ENCODE data around the gene LIF. TPM values are rescaled to one million over a fixed set of nuclear protein-coding genes. Genes with fewer than 3 reads are reported as not detected.
"Not testable (repeated sequence)": the region's sequence is repeated elsewhere in the genome, so short reads cannot be mapped to it uniquely, and the experiment has no call there.

Gene LIF
- total and polyA plus RNA-seq, 8 donors, result 0.35 to 5.0 (median 2.2) TPM; not detected in 2

DNA sequence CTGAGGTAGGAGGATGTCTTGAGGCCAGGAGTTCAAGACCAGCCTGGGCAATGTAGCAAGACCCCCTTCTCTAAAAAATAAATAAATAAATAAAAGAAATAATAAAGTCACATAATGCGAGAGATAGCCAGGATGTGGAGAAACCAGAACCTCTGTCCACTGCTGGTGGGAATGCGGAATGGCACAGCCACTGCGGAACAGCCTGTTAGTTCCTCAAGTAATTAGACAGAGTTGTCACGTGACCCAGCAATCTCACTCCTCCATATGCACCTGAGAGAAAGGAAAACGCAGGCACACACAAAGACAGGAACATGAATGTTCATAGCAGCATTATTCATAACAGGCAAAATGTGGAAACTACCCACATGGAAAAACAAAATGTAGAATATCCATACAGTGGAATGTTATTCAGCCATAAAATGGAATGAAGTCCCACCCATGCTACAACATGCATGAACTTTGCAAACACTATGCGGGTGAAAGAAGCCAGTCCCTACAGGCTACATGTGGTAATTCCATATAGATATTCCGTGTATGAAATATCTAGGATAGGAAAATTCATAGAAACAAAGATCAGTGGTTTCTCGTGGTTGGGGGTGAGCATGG, 27.4 kb downstream of the LIF start:
- Histone ChIP-seq H3K27me3 (peaks cover 0 to 23% (median 0%) of the 10 kb centered on the region in 3 donors), H3K36me3 (no peaks in the 10 kb centered on the region), H3K27ac (no peak overlapping the region), H3K4me1 (peaks cover 0 to 17% (median 0%) of the 10 kb centered on the region in 4 donors), H3K9me3 (no peaks in the 10 kb centered on the region), H3K4me3 (no peak overlapping the region)
- WGBS, 5 donors, result 80 to 88% (median 84%) methylated on average over 8 of the region's 8 CpGs
- DNase-seq, result peak in 1 of 2 donors; percentile 45
- TF ChIP-seq, protein P1, sequence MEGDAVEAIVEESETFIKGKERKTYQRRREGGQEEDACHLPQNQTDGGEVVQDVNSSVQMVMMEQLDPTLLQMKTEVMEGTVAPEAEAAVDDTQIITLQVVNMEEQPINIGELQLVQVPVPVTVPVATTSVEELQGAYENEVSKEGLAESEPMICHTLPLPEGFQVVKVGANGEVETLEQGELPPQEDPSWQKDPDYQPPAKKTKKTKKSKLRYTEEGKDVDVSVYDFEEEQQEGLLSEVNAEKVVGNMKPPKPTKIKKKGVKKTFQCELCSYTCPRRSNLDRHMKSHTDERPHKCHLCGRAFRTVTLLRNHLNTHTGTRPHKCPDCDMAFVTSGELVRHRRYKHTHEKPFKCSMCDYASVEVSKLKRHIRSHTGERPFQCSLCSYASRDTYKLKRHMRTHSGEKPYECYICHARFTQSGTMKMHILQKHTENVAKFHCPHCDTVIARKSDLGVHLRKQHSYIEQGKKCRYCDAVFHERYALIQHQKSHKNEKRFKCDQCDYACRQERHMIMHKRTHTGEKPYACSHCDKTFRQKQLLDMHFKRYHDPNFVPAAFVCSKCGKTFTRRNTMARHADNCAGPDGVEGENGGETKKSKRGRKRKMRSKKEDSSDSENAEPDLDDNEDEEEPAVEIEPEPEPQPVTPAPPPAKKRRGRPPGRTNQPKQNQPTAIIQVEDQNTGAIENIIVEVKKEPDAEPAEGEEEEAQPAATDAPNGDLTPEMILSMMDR (IDR thresholded peaks at IDR 0.05), result no peak
- TF ChIP-seq POLR2AphosphoS5 (IDR thresholded peaks at IDR 0.05) (no peak), EP300 (IDR thresholded peaks at IDR 0.05) (no peak), POLR2A (IDR thresholded peaks at IDR 0.05) (no peak)
- intact Hi-C loops (cut with DNase I; ENCODE audit: low total_unique reads), result no loop called here

DNA sequence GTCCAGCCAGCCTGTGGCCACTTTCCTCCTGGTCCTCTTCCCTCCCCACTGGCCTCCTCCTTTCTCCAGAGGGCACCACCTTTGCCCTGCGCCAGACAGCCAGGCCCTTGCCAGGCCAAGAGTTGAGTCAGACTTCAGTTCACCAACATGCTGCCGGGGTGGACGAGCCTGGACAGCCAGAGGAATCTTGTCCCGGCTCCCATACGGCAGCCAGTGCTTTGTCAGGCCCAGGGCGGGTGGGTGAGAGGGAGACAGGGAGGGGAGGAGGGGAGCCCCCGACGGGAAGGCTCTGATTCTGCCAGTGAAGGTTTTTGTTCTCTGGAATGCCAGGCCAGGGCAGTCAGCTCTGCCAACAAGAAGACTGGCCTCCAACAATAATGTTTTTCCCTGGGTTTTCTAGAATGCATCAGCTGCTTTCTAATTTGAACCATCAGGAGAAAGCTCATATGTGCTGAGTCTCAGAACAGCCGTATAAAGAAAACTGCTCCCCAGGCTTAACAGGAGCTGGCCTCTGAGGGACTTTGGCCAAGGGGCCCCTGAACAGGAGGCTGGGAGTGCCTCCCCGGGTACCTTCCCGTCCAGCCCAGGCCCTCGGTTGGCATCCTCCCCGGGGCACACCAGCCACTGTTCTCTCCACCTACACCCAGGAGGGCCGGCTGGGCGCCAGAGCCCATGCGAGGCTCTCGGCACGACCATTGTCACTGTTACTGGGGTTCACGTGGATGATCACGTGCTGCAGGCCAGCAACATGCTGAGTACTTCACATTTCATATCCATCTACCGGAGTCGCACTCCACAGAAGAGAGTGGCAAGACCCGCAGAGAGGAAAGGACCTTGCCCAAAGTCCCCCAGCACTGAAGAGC, 28.6 kb downstream of the LIF start:
- 72 to 90% (median 82%) methylated on average over 11 to 23 of the region's 23 CpGs for WGBS, 5 donors
- no peak for TF ChIP-seq EP300 (IDR thresholded peaks at IDR 0.05)
- TF ChIP-seq, protein P1 (IDR thresholded peaks at IDR 0.05), result no peak
- no peak for TF ChIP-seq POLR2A (IDR thresholded peaks at IDR 0.05)
- no peak for TF ChIP-seq POLR2AphosphoS5 (IDR thresholded peaks at IDR 0.05)
- Histone ChIP-seq H3K27me3 (peaks cover 0 to 23% (median 0%) of the 10 kb centered on the region in 3 donors), H3K36me3 (no peaks in the 10 kb centered on the region), H3K4me1 (peaks cover 5 to 28% (median 7%) of the 10 kb centered on the region in 4 donors), H3K27ac (peak overlapping the region in 1 of 5 donors; percentile 26), H3K4me3 (no peak overlapping the region), H3K9me3 (no peaks in the 10 kb centered on the region)
- intact Hi-C loops (cut with DNase I; ENCODE audit: low total_unique reads), result no loop called here
- no peak for DNase-seq

DNA sequence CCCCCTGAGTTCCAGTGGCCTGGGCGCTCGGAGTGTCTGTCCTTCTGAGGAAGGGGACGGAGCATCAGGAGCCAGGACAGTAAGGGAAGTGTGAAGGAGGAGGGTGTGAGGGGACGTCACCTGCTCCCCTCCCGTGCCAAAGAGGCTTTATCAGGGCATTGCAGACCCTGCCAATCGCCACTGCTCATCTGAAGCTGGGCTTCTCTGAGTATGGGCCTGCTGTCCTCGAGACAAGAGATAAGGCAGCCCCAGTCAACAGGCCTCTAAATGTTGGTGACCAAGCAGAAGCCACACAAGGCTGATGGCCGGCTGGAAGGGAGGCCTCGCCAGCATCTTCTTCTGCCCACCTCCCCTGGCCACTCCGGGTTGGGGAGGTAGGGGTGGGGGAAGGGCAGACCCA, 29.8 kb downstream of the LIF start:
- H3K27me3 ChIP-seq, result peaks cover 0 to 13% (median 0%) of the 10 kb centered on the region in 3 donors
- DNase-seq, result no peak
- H3K36me3 ChIP-seq, result no peaks in the 10 kb centered on the region
- 78 to 92% (median 84%) methylated on average over 9 to 10 of the region's 10 CpGs for WGBS, 5 donors
- no peak for TF ChIP-seq POLR2AphosphoS5 (IDR thresholded peaks at IDR 0.05)
- TF ChIP-seq, protein P1 (IDR thresholded peaks at IDR 0.05), result no peak
- TF ChIP-seq POLR2A (IDR thresholded peaks at IDR 0.05), result no peak
- H3K4me1 ChIP-seq, result peaks cover 7 to 37% (median 9%) of the 10 kb centered on the region in 4 donors
- no peaks in the 10 kb centered on the region for H3K9me3 ChIP-seq
- H3K27ac ChIP-seq, result no peak overlapping the region
- intact Hi-C loops (cut with DNase I; ENCODE audit: low total_unique reads), result no loop called here
- H3K4me3 ChIP-seq, result no peak overlapping the region

DNA sequence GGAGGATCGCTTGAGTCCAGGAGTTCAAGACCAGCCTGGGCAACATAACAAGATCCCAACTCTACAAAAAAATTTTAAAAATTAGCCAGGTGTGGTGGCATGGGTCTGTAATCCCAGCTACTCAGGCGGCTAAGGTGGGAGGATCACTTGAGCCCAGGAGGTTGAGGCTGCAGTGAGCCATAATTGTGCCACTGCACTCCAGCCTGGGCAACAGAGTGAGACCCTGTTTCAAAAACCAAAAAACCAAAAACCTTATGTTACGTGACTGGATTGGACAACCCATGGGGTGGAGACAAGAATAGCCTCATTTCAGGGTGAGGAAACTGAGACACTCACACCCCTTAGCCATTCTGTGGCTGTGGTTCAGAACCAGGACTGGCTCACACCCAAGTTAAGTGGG, 30.3 kb downstream of the LIF start:
- H3K4me1 ChIP-seq, result peaks cover 7 to 37% (median 9%) of the 10 kb centered on the region in 4 donors
- H3K36me3 ChIP-seq; H3K27me3 ChIP-seq; intact Hi-C loops (cut with DNase I; ENCODE audit: low total_unique reads); H3K27ac ChIP-seq; DNase-seq; H3K4me3 ChIP-seq; H3K9me3 ChIP-seq: not testable (repeated sequence)
- 92 to 100% (median 93%) methylated on average over 3 of the region's 3 CpGs for WGBS, 5 donors

Data from stomach (tissue), 9 donors.